Naive B cell (primary cell): Measurements from ENCODE around the gene LGALS8. TPM values are rescaled to one million over a fixed set of nuclear protein-coding genes. Genes with fewer than 3 reads are reported as not detected.

Experiments
- ATAC-seq, 2 donors: fragments of 150-1000 bp; cut with Tn5 transposase; 2 replicates each; pipeline ENCODE4 v1.10.0; 2021; ENCODE audit warnings: low read depth in 2 of 2, mild to moderate bottlenecking in 2 of 2, moderate library complexity in 2 of 2
- DNase-seq: peaks from one replicate; pipeline ENCODE4 v3.0.0; 2022
- H3K27ac Mint-ChIP-seq, 6 donors: one replicate each; pipeline ENCODE4 v1.8.0; 2020 to 2022; ENCODE audit warnings: mild to moderate bottlenecking in 6 of 6, mixed read lengths in 6 of 6, moderate library complexity in 5 of 6, inconsistent platforms in 2 of 6
- H3K27me3 Mint-ChIP-seq, 3 donors: one replicate each; pipeline ENCODE4 v1.8.0; 2021 to 2022; ENCODE audit warnings: mixed read lengths in 3 of 3, mild to moderate bottlenecking in 1 of 3
- H3K36me3 Mint-ChIP-seq, 2 donors: one replicate each; pipeline ENCODE4 v1.8.0; 2020 to 2022; ENCODE audit warnings: mixed read lengths in 2 of 2, inconsistent platforms in 1 of 2, mild to moderate bottlenecking in 1 of 2
- H3K4me1 Mint-ChIP-seq, 3 donors: one replicate each; pipeline ENCODE4 v1.8.0; 2020 to 2022; ENCODE audit warnings: mixed read lengths in 3 of 3, inconsistent platforms in 1 of 3, mild to moderate bottlenecking in 1 of 3, moderate library complexity in 1 of 3
- H3K4me3 Mint-ChIP-seq, 8 donors: one replicate each; pipeline ENCODE4 v1.8.0; 2020 to 2022; ENCODE audit warnings: mild to moderate bottlenecking in 8 of 8, mixed read lengths in 8 of 8, moderate library complexity in 8 of 8, inconsistent platforms in 2 of 8
- H3K9me3 Mint-ChIP-seq, 7 donors: one replicate each; pipeline ENCODE4 v1.8.0; 2020 to 2022; ENCODE audit warnings: mixed read lengths in 7 of 7, mild to moderate bottlenecking in 5 of 7, inconsistent platforms in 2 of 7, moderate library complexity in 1 of 7
- polyA plus RNA-seq, 6 donors: library from polyadenylated mRNA; unstranded; fragments of 300-500 nt; fragmentation: Illumina TruSeq; gene quantifications; one replicate each; pipeline ENCODE4 v1.2.3, GENCODE V29; 2021; ENCODE audit warnings: low read depth in 6 of 6

Gene LGALS8
- polyA plus RNA-seq, 6 donors from 2014 or later = 17.7 to 39.5 (median 28.7) TPM

DNA sequence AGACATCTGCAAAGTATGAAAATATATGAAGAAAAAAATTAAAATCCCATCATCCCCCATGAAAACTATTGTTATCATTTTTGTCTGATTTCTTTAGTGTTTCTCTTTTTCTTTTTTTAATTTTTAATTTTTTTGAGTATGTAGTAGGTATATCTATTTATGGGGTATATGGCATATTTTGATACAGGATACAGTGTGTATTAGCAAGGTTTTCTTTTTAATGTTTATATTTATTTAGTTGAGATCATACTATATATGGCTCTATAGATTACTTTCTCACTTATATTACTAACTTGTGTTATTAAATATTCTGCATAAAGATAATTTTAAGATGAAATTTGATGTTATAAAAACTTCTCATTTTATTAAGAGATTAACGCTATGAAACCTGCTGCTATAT lies 11.4 kb downstream of the LGALS8 start:
- peaks cover 28 to 30% (median 28%) of the 10 kb centered on the region in 3 donors for H3K4me1 Mint-ChIP-seq
- DNase-seq = no peak
- H3K9me3 Mint-ChIP-seq = no peaks in the 10 kb centered on the region
- ATAC-seq = no peak
- no peaks in the 10 kb centered on the region for H3K27me3 Mint-ChIP-seq
- H3K36me3 Mint-ChIP-seq = peaks cover 6 to 15% of the 10 kb centered on the region in 2 donors
- no peak overlapping the region for H3K4me3 Mint-ChIP-seq
- H3K27ac Mint-ChIP-seq = no peak overlapping the region

DNA sequence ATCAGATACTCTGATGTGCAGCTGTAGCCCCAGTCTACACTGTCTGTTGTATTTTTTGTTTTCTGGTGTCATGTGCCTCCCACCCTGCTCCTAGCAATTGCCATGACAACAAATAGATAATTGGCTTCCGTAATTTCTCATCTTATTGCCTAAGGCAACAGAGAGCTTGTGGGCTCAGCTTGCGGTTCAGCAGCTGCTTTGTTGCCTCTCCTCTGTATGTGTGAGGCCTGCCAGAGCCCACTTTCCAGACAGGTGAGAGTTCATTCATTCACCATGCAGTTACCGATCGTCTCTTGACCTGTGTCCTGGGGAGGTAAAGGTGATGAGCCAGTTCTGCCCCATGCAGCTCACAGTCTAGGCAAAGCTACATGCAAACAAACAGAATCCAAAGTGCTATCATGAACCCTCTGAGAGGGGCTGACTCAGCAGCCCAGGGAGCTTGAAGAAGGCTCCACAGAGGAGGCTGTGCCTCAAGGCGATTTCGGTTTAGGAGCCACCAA lies 11.9 kb downstream of the LGALS8 start:
- Mint-ChIP-seq H3K27ac (peak overlapping the region in 3 of 6 donors; percentile 29 to 85 (median 59)), H3K36me3 (peaks cover 6 to 20% of the 10 kb centered on the region in 2 donors), H3K4me1 (peaks cover 23 to 25% (median 23%) of the 10 kb centered on the region in 3 donors), H3K9me3 (no peaks in the 10 kb centered on the region), H3K27me3 (no peaks in the 10 kb centered on the region), H3K4me3 (no peak overlapping the region)
- DNase-seq (no peak), ATAC-seq (no peak)

DNA sequence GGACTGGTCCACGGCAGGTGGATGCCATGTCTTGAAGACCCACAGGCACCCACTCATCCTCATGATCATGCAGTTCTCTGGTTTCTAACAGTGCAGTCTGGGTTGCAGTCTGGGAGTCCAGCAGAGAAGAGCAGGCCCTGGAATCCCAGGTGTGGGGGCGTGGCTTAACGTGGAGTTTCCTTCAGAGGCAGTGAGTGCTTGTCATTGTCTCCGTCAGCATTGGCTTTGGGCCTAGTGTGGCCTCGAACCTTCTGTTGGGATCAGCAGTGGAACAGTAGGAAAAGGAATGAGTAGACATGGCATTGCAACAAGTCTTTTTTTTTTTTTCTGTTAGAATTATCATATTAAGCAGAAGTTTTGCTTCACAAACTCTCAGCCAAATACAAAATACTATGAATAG lies 12.8 kb downstream of the LGALS8 start:
- Mint-ChIP-seq H3K27me3 (no peaks in the 10 kb centered on the region), H3K4me1 (peaks cover 15 to 18% (median 16%) of the 10 kb centered on the region in 3 donors), H3K9me3 (no peaks in the 10 kb centered on the region), H3K4me3 (no peak overlapping the region), H3K27ac (peak overlapping the region in 1 of 6 donors; percentile 59), H3K36me3 (peaks cover 6 to 21% of the 10 kb centered on the region in 2 donors)
- ATAC-seq (no peak), DNase-seq (no peak)

DNA sequence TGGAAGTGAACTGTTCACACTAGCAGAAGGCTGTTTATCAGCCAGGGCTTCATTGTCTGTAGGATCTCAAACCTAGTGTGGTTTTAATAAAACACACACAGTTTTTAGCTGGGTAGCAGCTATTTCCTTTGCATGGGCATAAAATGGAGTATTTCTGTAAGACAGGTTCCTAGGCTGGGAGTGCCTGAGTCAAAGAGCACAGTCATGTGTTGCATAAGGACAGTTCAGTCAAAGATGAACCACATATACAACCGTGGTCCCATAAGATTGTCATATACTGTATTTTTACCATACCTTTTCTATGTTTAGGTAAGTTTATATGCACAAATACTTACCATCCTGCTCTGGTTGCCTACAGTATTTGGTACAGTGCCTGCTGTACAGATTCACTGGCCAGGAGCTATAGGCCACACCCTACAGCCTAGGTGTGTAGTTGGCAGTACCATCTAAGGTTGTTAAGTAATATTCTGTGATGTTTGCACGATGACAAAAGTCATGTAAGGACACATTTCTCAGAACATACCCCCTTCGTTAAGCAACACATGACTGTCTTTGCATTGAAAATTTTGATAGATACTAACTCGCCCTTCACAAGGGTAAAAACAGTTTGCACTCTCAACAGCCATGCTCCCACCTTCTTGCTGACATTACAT lies 17.2 kb downstream of the LGALS8 start:
- Mint-ChIP-seq H3K4me3 (no peak overlapping the region), H3K27me3 (no peaks in the 10 kb centered on the region), H3K4me1 (peaks cover 7 to 12% (median 9%) of the 10 kb centered on the region in 3 donors), H3K36me3 (peaks cover 28 to 31% of the 10 kb centered on the region in 2 donors), H3K27ac (no peak overlapping the region), H3K9me3 (no peaks in the 10 kb centered on the region)
- ATAC-seq (no peak), DNase-seq (no peak)

DNA sequence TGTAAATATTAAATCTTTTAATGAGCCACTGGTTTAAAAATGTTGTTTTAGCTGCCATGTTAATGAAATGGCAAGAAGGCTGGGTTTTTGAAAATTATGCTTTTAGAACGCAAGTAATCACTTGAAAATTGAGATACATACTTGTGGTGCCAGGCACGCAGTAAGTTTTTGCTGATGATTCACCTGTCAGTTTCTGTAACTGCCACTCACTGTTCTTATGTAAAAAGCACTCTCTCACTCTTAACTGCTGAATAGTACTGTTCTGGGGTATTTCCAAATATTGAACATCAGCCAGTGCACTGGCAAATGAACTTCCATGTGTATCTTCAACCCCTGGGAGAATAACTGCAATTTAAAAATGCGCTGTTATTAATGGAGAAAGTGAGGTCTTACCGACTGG lies 17.9 kb downstream of the LGALS8 start:
- peaks cover 10 to 19% (median 13%) of the 10 kb centered on the region in 3 donors for H3K4me1 Mint-ChIP-seq
- no peak for DNase-seq
- H3K27me3 Mint-ChIP-seq = no peaks in the 10 kb centered on the region
- no peaks in the 10 kb centered on the region for H3K9me3 Mint-ChIP-seq
- no peak for ATAC-seq
- no peak overlapping the region for H3K4me3 Mint-ChIP-seq
- no peak overlapping the region for H3K27ac Mint-ChIP-seq
- peaks cover 33 to 36% of the 10 kb centered on the region in 2 donors for H3K36me3 Mint-ChIP-seq

DNA sequence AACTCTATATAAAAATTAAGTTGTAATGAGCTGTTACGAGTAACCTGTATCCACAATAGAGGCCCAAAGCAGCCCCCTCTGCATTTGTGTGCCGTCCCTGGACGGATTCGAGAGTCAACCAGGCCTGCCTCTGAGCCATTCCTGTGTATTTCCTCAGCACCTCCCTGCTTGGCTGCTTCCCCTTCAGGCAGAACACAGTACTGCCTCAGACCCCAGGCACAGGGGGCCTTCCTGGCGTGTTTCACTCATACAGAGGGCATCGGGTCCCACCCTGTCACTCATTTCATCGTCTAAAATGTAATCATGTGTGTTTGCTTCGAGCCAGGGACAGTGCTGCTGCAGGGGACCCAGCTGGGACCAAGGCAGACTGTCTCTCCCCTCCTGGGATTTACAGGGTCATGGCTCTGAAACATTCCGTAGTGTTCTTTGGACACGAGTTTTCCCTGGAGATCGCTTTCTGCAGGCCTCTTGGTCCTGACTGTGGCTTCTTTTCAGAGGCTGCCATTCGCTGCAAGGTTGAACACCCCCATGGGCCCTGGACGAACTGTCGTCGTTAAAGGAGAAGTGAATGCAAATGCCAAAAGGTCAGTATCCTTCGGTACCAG lies 19.4 kb downstream of the LGALS8 start:
- DNase-seq (no peak), ATAC-seq (no peak)
- Mint-ChIP-seq H3K27ac (peak overlapping the region in 2 of 6 donors; percentile 57 to 66), H3K36me3 (peaks cover 41 to 49% of the 10 kb centered on the region in 2 donors), H3K4me1 (peaks cover 10 to 23% (median 13%) of the 10 kb centered on the region in 3 donors), H3K4me3 (no peak overlapping the region), H3K9me3 (no peaks in the 10 kb centered on the region), H3K27me3 (no peaks in the 10 kb centered on the region)

DNA sequence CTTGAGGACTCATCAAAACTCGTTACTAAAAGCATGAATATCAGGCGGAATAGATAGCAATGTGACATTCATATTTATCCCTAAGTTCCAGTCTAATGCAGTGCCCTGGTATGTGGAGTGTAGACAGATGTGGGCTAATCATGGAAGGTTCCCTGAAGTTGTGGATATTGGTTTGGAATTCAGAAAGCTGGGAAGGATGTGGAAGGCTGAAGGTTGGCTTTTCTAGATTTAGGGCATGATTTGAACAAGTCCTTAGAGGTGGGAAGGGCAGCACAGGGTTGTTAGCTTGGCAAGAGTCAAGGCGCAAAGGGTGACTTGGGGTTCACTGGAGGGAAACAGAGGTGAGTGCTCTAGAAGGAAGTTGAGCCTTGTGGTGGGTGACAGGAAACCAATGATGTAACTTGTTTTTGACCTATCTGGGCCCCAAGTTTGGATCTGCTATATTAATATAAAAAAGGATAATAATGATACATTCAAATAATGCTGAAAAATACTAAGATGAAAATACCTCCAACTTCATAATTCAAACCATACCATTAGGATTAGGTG lies 21.9 kb downstream of the LGALS8 start:
- no peaks in the 10 kb centered on the region for H3K9me3 Mint-ChIP-seq
- no peaks in the 10 kb centered on the region for H3K27me3 Mint-ChIP-seq
- H3K4me1 Mint-ChIP-seq = peaks cover 10 to 23% (median 13%) of the 10 kb centered on the region in 3 donors
- peak overlapping the region; percentile 1 to 91 (median 76) for H3K27ac Mint-ChIP-seq
- DNase-seq (peak; percentile 7), ATAC-seq (peak; percentile 88 to 90)
- peaks cover 46 to 54% of the 10 kb centered on the region in 2 donors for H3K36me3 Mint-ChIP-seq
- peak overlapping the region in 2 of 8 donors; percentile 12 to 25 for H3K4me3 Mint-ChIP-seq

DNA sequence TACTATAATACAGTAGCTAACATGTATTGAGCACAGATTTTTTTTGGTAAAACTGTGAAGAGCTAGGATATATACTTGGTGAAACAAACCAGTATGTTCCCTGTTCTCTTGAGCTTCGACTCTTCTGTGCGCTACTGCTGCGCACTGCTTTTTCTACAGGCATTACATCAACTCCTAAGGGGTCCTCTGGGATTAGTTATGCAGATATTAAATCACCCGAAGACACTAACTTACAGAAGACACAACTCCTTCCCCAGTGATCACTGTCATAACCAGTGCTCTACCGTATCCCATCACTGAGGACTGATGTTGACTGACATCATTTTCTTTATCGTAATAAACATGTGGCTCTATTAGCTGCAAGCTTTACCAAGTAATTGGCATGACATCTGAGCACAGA lies 24.7 kb downstream of the LGALS8 start:
- peak overlapping the region in 5 of 6 donors; percentile 35 to 74 (median 66) for H3K27ac Mint-ChIP-seq
- no peak for ATAC-seq
- H3K36me3 Mint-ChIP-seq = peaks cover 43 to 51% of the 10 kb centered on the region in 2 donors
- DNase-seq = no peak
- H3K9me3 Mint-ChIP-seq = no peaks in the 10 kb centered on the region
- peaks cover 10 to 23% (median 13%) of the 10 kb centered on the region in 3 donors for H3K4me1 Mint-ChIP-seq
- H3K4me3 Mint-ChIP-seq = no peak overlapping the region
- H3K27me3 Mint-ChIP-seq = no peaks in the 10 kb centered on the region

DNA sequence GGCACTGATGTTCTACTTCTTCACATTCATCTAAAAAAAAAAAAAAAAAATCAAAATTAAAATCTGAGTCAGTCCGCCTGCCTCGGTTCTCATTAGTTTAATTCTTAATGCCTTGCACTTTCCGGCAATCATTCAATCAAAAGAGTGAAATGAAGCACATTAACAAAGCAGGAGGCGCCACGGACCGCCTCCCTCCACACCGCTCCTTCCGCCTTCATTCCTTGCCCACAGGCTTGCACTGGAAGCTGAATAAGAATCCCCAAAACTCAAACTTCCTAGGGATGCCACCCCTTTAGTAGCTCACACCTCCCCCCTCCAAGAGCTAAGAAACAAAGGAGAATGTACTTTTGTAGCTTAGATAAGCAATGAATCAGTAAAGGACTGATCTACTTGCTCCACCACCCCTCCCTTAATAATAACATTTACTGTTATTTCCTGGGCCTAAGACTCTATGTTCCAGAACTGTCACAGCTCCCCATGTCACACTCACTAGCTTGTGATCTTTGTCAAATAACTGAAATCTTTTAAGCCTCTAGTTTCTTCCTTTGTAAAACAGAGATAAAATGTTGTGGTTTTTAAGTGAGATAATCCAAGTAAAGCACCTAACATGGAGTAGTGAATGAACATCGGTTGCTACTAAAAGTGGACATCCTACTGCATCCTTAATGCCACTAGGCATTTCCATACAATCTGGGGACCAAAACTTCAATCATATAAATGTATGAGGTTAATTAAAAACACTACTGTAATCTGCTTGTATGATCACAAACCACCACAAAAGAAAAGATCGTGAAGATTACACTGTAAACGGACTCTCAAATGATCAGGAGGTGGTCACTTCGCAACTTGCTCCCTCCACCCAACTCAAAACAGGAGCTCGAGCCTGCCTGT lies 27.4 kb downstream of the LGALS8 start:
- Mint-ChIP-seq H3K27me3 (no peaks in the 10 kb centered on the region), H3K4me1 (peaks cover 3 to 9% (median 9%) of the 10 kb centered on the region in 3 donors), H3K9me3 (no peaks in the 10 kb centered on the region), H3K27ac (peak overlapping the region in 5 of 6 donors; percentile 8 to 66 (median 47)), H3K36me3 (peaks cover 37 to 54% of the 10 kb centered on the region in 2 donors), H3K4me3 (no peak overlapping the region)
- DNase-seq (no peak), ATAC-seq (no peak)

DNA sequence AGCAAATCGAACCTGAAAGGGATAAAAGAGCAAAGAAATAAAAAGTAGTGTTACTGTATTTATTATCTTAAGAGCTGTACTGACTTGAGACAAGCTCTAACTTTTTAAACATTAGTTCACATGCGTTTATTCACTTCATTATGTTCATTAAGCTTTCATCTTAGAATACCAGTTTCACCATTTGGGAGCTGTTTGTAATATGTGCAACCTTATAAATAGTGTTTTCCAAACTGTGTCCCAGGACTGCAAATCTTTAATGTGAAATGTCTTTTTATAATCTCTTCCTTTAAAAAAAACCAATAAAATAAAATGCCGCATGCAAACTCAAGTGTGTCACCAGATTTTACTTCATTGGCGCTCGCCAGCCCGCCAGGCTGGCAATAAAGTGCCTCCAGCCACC lies 28.3 kb downstream of the LGALS8 start:
- peak overlapping the region in 3 of 6 donors; percentile 12 to 61 (median 53) for H3K27ac Mint-ChIP-seq
- H3K4me1 Mint-ChIP-seq = peaks cover 0 to 5% (median 0%) of the 10 kb centered on the region in 3 donors

DNA sequence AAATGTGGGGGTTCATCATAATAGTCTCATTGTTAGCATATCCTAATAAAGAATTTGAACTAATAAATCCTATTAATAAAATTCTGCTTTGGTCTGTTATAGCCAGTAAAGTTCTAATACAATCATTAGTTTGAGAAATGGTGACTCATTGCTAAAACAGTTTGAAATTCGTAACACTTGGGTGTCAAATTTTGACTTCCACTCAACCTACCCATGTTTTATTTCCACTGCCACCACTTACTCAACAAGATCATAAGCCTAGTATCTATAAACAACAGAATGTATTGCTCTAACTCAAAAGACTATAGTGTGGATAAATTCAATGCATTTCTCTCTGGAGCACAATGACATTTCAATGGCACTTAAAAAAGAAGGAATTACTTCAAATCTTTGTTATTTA lies 29.1 kb downstream of the LGALS8 start:
- no peak for DNase-seq
- ATAC-seq = no peak
- H3K4me1 Mint-ChIP-seq = peaks cover 0 to 5% (median 0%) of the 10 kb centered on the region in 3 donors
- H3K27me3 Mint-ChIP-seq = no peaks in the 10 kb centered on the region
- H3K27ac Mint-ChIP-seq = peak overlapping the region in 2 of 6 donors; percentile 29 to 41
- peaks cover 26 to 46% of the 10 kb centered on the region in 2 donors for H3K36me3 Mint-ChIP-seq
- no peaks in the 10 kb centered on the region for H3K9me3 Mint-ChIP-seq
- H3K4me3 Mint-ChIP-seq = no peak overlapping the region

More for the DNA sequence above, 28.3 kb downstream of the LGALS8 start:
- no peak for ATAC-seq
- DNase-seq = no peak
- Mint-ChIP-seq H3K9me3 (no peaks in the 10 kb centered on the region), H3K27me3 (no peaks in the 10 kb centered on the region), H3K36me3 (peaks cover 30 to 53% of the 10 kb centered on the region in 2 donors), H3K4me3 (no peak overlapping the region)

DNA sequence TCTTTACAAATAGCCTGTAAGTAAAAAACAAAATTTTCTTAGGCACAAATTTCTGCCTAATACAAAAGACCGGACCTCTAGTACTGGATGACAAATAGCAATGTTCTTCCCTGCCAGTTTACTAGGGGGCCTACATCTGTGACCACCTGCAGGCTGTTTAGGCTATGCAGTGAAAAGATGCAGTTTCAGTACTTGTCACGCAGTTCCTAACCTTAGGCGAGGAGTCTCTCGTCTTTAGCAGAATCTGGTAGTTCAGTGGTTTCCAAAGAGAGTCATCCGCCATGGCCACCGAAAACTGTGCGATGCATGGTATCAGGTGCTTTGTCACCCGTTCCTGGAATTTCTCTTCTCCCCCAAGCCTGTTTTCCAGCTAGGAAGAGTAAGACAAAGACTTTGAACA lies 29.6 kb downstream of the LGALS8 start:
- Mint-ChIP-seq H3K4me1 (peaks cover 0 to 5% (median 0%) of the 10 kb centered on the region in 3 donors), H3K27ac (peak overlapping the region in 1 of 6 donors; percentile 42), H3K4me3 (no peak overlapping the region), H3K9me3 (no peaks in the 10 kb centered on the region), H3K27me3 (no peaks in the 10 kb centered on the region), H3K36me3 (peaks cover 30 to 43% of the 10 kb centered on the region in 2 donors)
- no peak for ATAC-seq
- DNase-seq = no peak

DNA sequence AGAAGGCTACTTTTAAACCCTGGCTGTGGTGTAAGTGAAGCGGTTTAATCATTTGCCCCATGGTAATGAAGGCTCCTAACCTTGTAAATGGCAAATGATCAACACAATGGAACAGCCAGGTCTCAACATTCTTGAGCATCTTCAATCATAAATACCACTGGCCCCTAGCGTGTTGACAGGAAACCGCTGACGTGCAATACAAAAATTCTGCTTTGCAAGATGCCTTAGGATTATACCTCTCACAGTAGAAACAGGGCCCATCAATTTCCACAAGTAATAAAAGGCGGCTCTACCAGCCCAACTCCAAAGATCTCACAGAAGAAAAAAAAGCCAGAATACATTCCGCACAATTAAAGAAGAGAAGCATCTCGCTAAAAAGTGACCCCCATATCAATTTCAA lies 32.8 kb downstream of the LGALS8 start:
- Mint-ChIP-seq H3K9me3 (no peaks in the 10 kb centered on the region), H3K4me3 (no peak overlapping the region), H3K27ac (peak overlapping the region in 1 of 6 donors; percentile 84), H3K4me1 (peaks cover 0 to 5% (median 0%) of the 10 kb centered on the region in 3 donors), H3K36me3 (peaks cover 31 to 34% of the 10 kb centered on the region in 2 donors), H3K27me3 (no peaks in the 10 kb centered on the region)
- DNase-seq = no peak
- no peak for ATAC-seq
